WERI-Rb-1 (cell line): ENCODE data around the gene LRRC75A.
A peak's percentile ranks its signal among the peaks of the same experiment; 100 is the strongest.
"Not testable (repeated sequence)": the region's sequence is repeated elsewhere in the genome, so short reads cannot be mapped to it uniquely, and the experiment has no call there.

Experiments
- DNase-seq: peaks from one replicate; pipeline ENCODE4 v3.0.0-alpha.2; 2020
- H3K27ac ChIP-seq: fragments of 250-450 bp; sonication (Bioruptor Pico); 2 replicates; pipeline ENCODE4 v1.5.1; 2020; ENCODE audit warnings: mild to moderate bottlenecking, moderate library complexity
- H3K27me3 ChIP-seq: fragments of 250-450 bp; sonication (Bioruptor Pico); 2 replicates; pipeline ENCODE4 v1.5.1; 2021; ENCODE audit warnings: mild to moderate bottlenecking, low read depth, moderate library complexity; ENCODE audit not compliant: insufficient read depth, severe bottlenecking
- H3K36me3 ChIP-seq: fragments of 250-450 bp; sonication (Bioruptor Pico); 2 replicates; pipeline ENCODE4 v1.5.1; 2020; ENCODE audit warnings: mild to moderate bottlenecking, moderate library complexity
- H3K4me3 ChIP-seq: 2 replicates; pipeline ENCODE4 v1.5.1; 2011; ENCODE audit warnings: low read depth, mild to moderate bottlenecking, control low read depth, low read length
- H3K9me3 ChIP-seq: fragments of 250-450 bp; sonication (Bioruptor Pico); 2 replicates; pipeline ENCODE4 v1.5.1; 2021; ENCODE audit warnings: mild to moderate bottlenecking, moderate library complexity; ENCODE audit not compliant: severe bottlenecking
- TF ChIP-seq, protein P1 (sequence below): IDR thresholded peaks from 2 replicates; pipeline ENCODE4 v1.5.1; 2011; ENCODE audit warnings: low read depth, mild to moderate bottlenecking, control low read depth, inconsistent platforms, low read length

LRRC75A gene

DNA sequence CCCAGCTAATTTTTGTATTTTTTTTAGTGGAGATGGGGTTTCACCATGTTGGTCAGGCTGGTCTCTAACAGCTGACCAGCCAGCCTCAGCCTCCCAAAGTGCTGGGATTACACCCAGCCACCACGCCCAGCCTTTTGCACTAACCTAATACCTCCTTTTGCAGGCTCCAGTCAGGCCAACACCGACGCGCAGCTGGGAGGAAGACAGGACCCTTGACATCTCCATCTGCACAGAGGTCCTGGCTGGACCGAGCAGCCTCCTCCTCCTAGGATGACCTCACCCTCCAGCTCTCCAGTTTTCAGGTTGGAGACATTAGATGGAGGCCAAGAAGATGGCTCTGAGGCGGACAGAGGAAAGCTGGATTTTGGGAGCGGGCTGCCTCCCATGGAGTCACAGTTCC, 74.6 kb downstream of the LRRC75A start:
- peak overlapping the region; percentile 81; the same call in 1 of the 2 replicates for H3K27ac ChIP-seq
- DNase-seq, result no peak
- TF ChIP-seq, protein P1, sequence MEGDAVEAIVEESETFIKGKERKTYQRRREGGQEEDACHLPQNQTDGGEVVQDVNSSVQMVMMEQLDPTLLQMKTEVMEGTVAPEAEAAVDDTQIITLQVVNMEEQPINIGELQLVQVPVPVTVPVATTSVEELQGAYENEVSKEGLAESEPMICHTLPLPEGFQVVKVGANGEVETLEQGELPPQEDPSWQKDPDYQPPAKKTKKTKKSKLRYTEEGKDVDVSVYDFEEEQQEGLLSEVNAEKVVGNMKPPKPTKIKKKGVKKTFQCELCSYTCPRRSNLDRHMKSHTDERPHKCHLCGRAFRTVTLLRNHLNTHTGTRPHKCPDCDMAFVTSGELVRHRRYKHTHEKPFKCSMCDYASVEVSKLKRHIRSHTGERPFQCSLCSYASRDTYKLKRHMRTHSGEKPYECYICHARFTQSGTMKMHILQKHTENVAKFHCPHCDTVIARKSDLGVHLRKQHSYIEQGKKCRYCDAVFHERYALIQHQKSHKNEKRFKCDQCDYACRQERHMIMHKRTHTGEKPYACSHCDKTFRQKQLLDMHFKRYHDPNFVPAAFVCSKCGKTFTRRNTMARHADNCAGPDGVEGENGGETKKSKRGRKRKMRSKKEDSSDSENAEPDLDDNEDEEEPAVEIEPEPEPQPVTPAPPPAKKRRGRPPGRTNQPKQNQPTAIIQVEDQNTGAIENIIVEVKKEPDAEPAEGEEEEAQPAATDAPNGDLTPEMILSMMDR, result no peak
- no peaks in the 10 kb centered on the region for H3K27me3 ChIP-seq
- peaks cover 15% of the 10 kb centered on the region for H3K36me3 ChIP-seq
- no peaks in the 10 kb centered on the region for H3K9me3 ChIP-seq
- H3K4me3 ChIP-seq, result no peak overlapping the region

DNA sequence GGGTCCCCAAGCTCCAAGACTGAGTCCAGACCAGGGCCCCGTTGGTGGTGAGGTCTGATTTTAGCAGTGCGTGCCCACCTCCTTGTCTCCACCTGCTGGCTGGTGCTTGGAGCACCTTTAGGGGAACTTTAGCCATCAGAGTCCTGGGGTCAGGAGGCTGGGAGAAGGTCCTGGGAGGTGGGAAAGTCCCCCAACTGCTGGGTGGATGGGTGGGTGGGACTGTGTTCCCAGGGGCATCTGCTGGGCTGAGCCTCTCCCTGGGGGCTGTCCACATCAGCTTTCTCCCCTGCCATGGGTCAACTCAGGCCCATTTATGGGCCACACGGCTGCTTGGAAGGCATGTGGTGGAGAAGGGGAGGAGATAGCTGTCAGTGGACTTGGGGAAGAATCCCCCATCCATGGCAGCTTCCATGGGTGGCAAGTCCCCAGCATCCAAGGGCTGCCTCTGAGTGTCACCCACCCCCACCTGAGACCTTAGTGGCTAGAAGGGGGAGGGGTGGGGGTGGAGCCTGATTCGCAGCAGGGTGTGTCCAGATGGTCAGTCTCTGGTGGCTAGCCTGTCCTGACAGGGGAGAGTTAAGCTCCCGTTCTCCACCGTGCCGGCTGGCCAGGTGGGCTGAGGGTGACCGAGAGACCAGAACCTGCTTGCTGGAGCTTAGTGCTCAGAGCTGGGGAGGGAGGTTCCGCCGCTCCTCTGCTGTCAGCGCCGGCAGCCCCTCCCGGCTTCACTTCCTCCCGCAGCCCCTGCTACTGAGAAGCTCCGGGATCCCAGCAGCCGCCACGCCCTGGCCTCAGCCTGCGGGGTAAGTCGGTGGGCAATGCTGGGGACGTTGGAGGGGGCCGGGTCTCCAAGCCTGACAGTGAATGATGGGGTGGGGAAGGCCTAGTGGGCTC, 76.7 kb downstream of the LRRC75A start, which contains the start of gene TRPV2:
TRPV2 (plus strand) TSS at position 541 of the 894 bp plus-strand sequence. CDS start 2,098 bp downstream, outside the sequence.
- no peaks in the 10 kb centered on the region for H3K9me3 ChIP-seq
- peak within 1 kb of the TSS; percentile 81 for H3K27ac ChIP-seq
- TF ChIP-seq, protein P1, result peak; percentile 77
- H3K27me3 ChIP-seq, result no peaks in the 10 kb centered on the region
- peaks cover 12% of the 10 kb centered on the region for H3K36me3 ChIP-seq
- peak; percentile 92 for DNase-seq
- H3K4me3 ChIP-seq, result peak within 1 kb of the TSS; percentile 53

DNA sequence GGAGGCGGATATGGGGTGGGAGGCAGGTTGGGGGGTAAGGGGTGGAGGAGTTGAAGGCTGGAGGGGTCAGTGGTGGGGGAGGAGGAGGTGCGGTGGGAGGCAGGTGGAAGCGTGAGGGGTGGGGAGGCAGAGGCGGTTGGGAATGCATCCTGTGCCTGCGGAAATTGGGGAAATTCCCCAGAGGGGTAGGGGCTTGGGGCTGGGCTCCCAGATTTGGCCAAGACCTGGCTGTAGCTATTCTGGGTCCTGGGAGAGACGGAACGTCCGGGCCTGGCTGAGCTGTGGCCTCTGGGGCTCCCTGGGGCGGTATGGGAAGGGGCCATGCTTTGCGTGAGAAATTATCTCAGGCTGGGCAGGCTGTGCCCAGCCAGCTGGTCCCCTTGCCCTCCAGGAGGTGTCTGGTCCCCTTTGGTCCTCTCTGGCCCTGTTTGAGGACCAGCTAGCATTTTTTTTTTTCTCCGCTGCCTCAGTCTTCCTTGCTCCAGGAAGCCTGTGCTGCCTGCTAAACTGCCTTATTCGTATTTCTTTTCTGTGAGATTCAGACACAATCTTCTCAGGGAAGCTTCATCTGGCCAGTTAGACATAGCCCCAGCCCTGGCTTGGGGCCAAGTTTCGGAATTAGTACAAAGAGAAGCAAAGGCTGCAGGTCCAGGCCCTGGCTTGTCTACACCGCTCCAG, 83.9 kb downstream of the LRRC75A start:
- H3K27ac ChIP-seq, result peak overlapping the region; percentile 82
- no peaks in the 10 kb centered on the region for H3K9me3 ChIP-seq
- H3K4me3 ChIP-seq, result no peak overlapping the region
- DNase-seq, result peak; percentile 86
- TF ChIP-seq, protein P1, result no peak
- no peaks in the 10 kb centered on the region for H3K27me3 ChIP-seq
- no peaks in the 10 kb centered on the region for H3K36me3 ChIP-seq

DNA sequence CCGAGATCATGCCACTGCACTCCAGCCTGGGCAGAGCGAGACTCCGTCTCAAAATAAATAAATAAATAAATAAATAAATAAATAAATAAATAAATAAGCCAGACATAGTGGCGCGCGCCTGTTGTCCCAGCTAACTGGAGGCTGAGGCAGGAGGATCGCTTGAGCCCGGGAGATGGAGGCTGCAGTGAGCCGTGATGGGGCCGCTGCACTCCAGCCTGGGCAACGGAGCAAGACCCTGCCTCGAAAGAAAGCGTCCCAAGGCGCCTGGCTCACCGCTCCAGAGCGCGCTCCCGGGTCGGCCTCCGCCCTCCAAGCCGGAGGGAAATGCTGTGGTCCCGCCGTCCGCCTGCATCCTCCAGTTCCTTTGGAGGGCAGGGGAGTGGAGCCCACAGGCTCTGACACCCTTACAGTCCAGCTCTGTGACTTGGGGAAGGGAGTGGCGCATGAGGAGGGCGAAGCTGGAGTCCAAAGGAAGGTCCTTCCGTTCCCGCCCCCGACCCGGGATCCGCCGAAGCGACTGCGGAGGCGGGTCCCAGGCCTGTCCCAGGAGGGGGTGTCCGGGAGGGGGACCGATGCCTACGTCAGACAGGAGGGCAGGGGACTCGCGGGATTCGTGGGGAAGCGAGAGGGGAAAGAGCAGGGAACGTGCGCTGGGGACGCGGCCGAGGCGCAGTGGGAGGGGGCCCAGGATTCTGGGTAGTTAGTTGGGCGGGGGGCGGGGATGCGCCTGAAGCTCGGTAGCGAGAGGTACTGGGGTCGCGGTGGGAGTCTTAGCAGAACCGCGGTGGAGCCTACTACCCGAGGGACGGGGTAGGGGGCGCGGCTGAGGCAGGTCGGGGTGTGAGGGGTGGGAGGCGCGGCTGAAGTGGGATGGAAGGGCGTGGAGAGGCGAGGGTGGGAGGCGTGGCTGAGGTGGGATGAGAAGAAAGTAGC, 85.0 kb downstream of the LRRC75A start:
- Histone ChIP-seq H3K27ac (no peak overlapping the region), H3K36me3 (no peaks in the 10 kb centered on the region), H3K9me3 (no peaks in the 10 kb centered on the region), H3K27me3 (no peaks in the 10 kb centered on the region), H3K4me3 (no peak overlapping the region)
- no peak for DNase-seq
- TF ChIP-seq, protein P1, result no peak

DNA sequence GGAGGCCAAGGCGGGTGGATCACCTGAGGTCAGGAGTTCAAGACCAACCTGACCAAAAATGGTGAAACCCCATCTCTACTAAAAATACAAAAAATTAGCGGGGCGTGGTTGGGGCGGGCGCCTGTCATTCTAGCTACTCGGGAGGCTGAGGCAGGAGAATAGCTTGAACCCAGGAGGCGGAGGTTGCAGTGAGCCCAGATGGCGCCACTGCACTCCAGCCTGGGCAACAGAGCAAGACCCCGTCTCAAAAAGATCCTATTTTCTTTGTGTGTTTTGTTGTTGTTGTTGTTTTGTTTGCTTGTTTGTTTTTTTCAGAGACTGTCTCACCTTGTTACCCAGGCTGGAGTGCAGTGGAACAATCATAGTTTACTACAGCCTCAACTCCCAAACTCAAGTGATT, 88.1 kb downstream of the LRRC75A start:
- not testable (repeated sequence) for H3K27ac ChIP-seq, H3K27me3 ChIP-seq, H3K9me3 ChIP-seq, H3K36me3 ChIP-seq, DNase-seq, H3K4me3 ChIP-seq
